Stimulated activated naive CD4-positive, alpha-beta T cell treated with Interleukin-2 at 50 U/mL for 16 hours (primary cell): Measurements from ENCODE around the gene SIGLEC5.

ENCODE experiments used
- DNase-seq: peaks from one replicate; lab custom pipeline; 2025; lab: John Stamatoyannopoulos, UW

Gene SIGLEC5

DNA sequence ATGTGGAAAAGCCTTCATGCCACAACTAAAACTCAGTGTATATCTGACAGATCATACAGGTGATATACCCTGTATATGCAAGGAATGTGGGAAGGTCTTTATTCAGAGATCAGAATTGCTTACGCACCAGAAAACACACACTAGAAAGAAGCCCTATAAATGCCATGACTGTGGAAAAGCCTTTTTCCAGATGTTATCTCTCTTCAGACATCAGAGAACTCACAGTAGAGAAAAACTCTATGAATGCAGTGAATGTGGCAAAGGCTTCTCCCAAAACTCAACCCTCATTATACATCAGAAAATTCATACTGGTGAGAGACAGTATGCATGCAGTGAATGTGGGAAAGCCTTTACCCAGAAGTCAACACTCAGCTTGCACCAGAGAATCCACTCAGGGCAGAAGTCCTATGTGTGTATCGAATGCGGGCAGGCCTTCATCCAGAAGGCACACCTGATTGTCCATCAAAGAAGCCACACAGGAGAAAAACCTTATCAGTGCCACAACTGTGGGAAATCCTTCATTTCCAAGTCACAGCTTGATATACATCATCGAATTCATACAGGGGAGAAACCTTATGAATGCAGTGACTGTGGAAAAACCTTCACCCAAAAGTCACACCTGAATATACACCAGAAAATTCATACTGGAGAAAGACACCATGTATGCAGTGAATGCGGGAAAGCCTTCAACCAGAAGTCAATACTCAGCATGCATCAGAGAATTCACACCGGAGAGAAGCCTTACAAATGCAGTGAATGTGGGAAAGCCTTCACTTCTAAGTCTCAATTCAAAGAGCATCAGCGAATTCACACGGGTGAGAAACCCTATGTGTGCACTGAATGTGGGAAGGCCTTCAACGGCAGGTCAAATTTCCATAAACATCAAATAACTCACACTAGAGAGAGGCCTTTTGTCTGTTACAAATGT is 42.7 kb downstream of the SIGLEC5 start:
- DNase-seq, result no peak

DNA sequence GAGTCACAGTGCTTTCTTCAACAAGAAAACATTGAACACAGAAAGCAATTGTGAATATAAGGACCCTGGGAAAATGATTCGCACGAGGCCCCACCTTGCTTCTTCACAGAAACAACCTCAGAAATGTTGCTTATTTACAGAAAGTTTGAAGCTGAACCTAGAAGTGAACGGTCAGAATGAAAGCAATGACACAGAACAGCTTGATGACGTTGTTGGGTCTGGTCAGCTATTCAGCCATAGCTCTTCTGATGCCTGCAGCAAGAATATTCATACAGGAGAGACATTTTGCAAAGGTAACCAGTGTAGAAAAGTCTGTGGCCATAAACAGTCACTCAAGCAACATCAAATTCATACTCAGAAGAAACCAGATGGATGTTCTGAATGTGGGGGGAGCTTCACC is 43.4 kb downstream of the SIGLEC5 start:
- no peak for DNase-seq

GRCh38 chr19:51586103-51586728 is 44.0 kb downstream of the SIGLEC5 start:
- no peak for DNase-seq

DNA sequence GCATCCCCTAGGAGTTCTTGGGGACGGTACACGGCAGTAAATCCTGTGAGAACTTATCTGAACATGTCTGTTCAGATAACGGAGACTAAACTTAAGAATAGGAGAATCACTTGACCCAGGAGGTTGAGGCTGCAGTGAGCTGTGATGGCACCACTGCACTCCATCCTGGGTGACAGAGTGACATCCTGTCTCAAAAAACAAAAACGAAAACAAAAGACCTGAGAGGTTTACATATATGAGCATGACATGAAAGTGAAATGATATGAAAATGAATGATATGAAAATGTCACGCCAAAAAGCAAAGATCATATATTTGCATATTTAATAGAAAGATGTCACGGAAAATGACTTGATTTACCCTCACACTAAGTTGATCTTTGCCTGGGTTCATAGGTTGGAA is 53.4 kb downstream of the SIGLEC5 start:
- no peak for DNase-seq

- DNase-seq, result no peak
Observed at GRCh38 chr19:51573331-51573730, 56.9 kb downstream of the SIGLEC5 start.

DNA sequence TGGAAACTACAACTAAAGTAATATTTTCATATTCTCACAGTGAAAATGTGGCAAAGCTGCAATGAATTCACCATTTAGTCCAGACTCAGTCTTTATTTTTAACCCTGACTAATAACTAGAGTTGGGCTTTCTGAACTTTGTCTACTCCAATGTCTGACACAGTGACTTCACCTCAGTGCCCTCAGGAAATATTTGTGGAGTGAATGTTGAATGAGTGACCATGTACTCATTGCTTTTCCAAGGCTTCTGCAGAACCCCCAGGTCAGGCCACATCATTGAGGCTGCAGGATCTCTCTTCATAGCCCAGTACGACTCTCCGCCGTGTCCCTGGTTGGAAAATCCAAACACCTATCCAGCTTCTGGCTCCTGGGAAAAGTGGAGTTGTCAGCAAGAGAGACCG is 57.3 kb downstream of the SIGLEC5 start:
- no peak for DNase-seq

DNA sequence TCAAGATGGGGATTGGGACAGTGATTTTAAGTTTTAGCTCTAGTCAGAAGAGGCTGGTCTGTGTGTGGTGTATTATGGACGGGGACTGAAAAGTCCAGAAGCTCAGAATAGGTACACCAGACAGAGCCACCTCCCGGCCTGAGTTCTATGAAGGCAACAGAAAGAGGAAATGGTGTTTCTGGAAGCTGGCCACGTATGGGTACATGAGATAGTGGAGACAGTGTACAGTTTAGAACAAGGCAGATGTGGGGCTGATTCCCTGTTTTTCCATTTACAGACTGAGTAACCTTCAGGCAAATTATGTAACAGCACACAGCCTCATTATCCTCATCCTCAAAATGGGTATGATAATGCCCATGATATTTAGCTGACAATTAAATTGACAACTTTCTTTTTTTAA is 57.8 kb downstream of the SIGLEC5 start:
- no peak for DNase-seq

- DNase-seq, result no peak
Observed at GRCh38 chr19:51571599-51571998, 58.6 kb downstream of the SIGLEC5 start.

DNA sequence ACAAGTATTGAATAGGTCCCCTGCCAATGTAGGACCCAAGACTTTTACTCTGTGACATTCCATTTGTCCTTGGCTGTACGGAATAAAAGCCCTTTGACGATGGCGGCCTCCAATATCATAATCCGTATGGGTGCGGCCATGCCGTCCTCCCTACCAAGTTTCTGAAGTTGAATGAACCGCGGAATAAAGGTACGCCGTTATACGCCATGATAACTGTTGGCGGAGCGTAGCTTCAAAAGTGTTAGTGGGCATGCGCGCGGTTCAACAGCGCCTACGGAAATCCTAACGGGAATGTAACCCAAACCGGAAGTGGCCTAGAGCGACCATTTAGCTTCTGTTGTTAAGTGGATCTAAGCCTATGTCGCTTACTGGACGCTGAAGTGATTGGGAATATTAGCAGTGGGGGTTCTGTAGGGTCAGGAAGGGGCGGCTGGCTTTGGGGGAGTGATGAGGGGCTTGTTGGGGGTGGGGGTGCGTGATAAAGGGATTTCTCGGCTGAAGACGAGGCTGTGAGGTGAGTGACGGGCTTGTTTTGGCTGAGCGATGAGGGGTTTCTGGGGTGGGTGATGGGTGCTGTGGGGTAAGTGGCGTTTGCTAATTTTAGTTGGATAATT is 59.1 kb downstream of the SIGLEC5 start, which contains the start of gene ZNF175:
Gene ZNF175 (plus strand): TSS at position 322 of the 614 bp plus-strand sequence. CDS start 2,047 bp downstream, outside the sequence.
- peak; percentile 83 for DNase-seq

- no peak for DNase-seq
Observed at GRCh38 chr19:51568456-51568855, 61.7 kb downstream of the SIGLEC5 start.

GRCh38 chr19:51567583-51567982 is 62.6 kb downstream of the SIGLEC5 start:
- DNase-seq, result no peak

GRCh38 chr19:51566489-51567100 is 63.6 kb downstream of the SIGLEC5 start:
- DNase-seq, result no peak

- no peak for DNase-seq
Observed at GRCh38 chr19:51565583-51565982, 64.6 kb downstream of the SIGLEC5 start.

DNA sequence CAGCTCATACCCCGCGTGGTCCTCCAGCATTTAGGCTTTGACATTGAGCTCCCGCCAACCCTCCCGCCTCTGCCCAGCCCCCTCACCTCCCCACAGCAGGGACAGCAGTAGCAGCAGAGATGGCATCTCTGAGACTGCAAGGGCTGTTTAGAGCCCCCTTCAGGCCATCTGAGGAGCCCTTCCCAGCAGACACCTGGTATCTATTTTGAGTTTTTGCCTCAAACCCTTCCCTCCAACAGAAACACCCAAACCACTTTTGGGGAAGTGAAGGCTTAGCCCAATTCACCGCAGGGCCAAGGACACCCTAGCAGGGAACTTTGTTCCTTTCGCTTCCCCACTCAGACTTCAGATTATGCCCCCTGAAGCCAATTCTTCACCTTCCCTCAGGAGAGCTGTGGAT is 65.4 kb downstream of the SIGLEC5 start:
- no peak for DNase-seq
